ENCODE results near the gene POLR2M.

- TF ChIP-seq CTCF (IDR thresholded peaks at IDR 0.05 in 4 of 5, conservative IDR thresholded peaks at IDR 0.05 in 1 of 5) (no peak), POLR2A (IDR thresholded peaks at IDR 0.05) (no peak)
These were observed 28.3 kb downstream of the POLR2M start for GRCh38 chr15:57734860-57735259.
